ENCODE measurements around the gene ANO4.

GRCh38 chr12:101018540-101018939 is 224.0 kb downstream of the ANO4 start:
- TF ChIP-seq CTCF (IDR thresholded peaks at IDR 0.05) = no peak
- TF ChIP-seq POLR2A (IDR thresholded peaks at IDR 0.05) = no peak
